Liver (tissue), 3 donors: ENCODE data around the gene TATDN3.
"Not testable (repeated sequence)": the region's sequence is repeated elsewhere in the genome, so short reads cannot be mapped to it uniquely, and the experiment has no call there.

ENCODE experiments used
- CTCF ChIP-seq: fragments of 150-350 bp; IDR thresholded peaks from 2 replicates; pipeline ENCODE4 v1.5.1; 2017; ENCODE audit warnings: improper control_type of control experiment, low read depth, low read length; ENCODE audit not compliant: missing input control
- JUND ChIP-seq, 2 donors: IDR thresholded peaks; 2 replicates each; pipeline ENCODE4 v1.6.1; 2016; ENCODE audit warnings: antibody characterized with exemption in 2 of 2
- REST ChIP-seq: IDR thresholded peaks from 2 replicates; pipeline ENCODE4 v1.6.1; 2016; ENCODE audit warnings: antibody characterized with exemption, mild to moderate bottlenecking
- TAF1 ChIP-seq: conservative IDR thresholded peaks from 2 replicates; pipeline ENCODE4 v1.6.1; 2016; ENCODE audit warnings: antibody characterized with exemption, mild to moderate bottlenecking
- YY1 ChIP-seq: IDR thresholded peaks from 2 replicates; pipeline ENCODE4 v1.6.1; 2016; ENCODE audit warnings: antibody characterized with exemption, mild to moderate bottlenecking
- TF ChIP-seq, protein P1 (sequence below): IDR thresholded peaks from 2 replicates; pipeline ENCODE4 v1.6.1; 2016; ENCODE audit warnings: antibody characterized with exemption
- donor health status: healthy.
- donor health status: healthy.

- not testable (repeated sequence) for TF ChIP-seq CTCF; TAF1; YY1; REST; JUND (IDR thresholded peaks at IDR 0.05)
- TF ChIP-seq, protein P1, sequence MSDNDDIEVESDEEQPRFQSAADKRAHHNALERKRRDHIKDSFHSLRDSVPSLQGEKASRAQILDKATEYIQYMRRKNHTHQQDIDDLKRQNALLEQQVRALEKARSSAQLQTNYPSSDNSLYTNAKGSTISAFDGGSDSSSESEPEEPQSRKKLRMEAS, result not testable (repeated sequence)
Measured at GRCh38 chr1:212833211-212834207, 41.8 kb downstream of the TATDN3 start.
